ENCODE measurements around the gene ATXN7.

ATXN7 gene

GRCh38 chr3:63986146-63986545, 122.5 kb downstream of the ATXN7 start:
- no peak for DNase-seq

- no peak for DNase-seq
Observed at GRCh38 chr3:63986831-63987230, 123.2 kb downstream of the ATXN7 start.

- no peak for DNase-seq
Observed at GRCh38 chr3:63988943-63989342, 125.3 kb downstream of the ATXN7 start.

- DNase-seq: no peak
Observed at GRCh38 chr3:63990204-63990603, 126.5 kb downstream of the ATXN7 start.

- DNase-seq: no peak
Observed at GRCh38 chr3:63990733-63991132, 127.1 kb downstream of the ATXN7 start.

GRCh38 chr3:63991666-63992065, 128.0 kb downstream of the ATXN7 start:
- no peak for DNase-seq

- no peak for DNase-seq
Observed at GRCh38 chr3:63992516-63993209, 129.0 kb downstream of the ATXN7 start.

- DNase-seq: peak; percentile 55 to 71
Observed at GRCh38 chr3:63993653-63994079, 130.0 kb downstream of the ATXN7 start.

- no peak for DNase-seq
Observed at GRCh38 chr3:63995086-63995485, 131.4 kb downstream of the ATXN7 start.

- DNase-seq: no peak
Observed at GRCh38 chr3:63998852-63999754, 135.4 kb downstream of the ATXN7 start.

GRCh38 chr3:64000453-64001055, 136.9 kb downstream of the ATXN7 start:
- no peak for DNase-seq

- no peak for DNase-seq
Observed at GRCh38 chr3:64002233-64002632, 138.6 kb downstream of the ATXN7 start.

- no peak for DNase-seq
Observed at GRCh38 chr3:64003589-64003988, 139.9 kb downstream of the ATXN7 start.

- no peak for DNase-seq
Observed at GRCh38 chr3:64008017-64008416, 144.3 kb downstream of the ATXN7 start.

GRCh38 chr3:64008487-64009351, 145.1 kb downstream of the ATXN7 start:
- DNase-seq: no peak

GRCh38 chr3:64009528-64009927, 145.9 kb downstream of the ATXN7 start:
- DNase-seq: no peak

GRCh38 chr3:64010199-64010598, 146.5 kb downstream of the ATXN7 start:
- no peak for DNase-seq

GRCh38 chr3:64011685-64012084, 148.0 kb downstream of the ATXN7 start:
- DNase-seq: no peak

GRCh38 chr3:64016941-64017620, 153.4 kb downstream of the ATXN7 start:
- DNase-seq: no peak

GRCh38 chr3:64019271-64019670, 155.6 kb downstream of the ATXN7 start:
- DNase-seq: no peak

- DNase-seq: no peak
Observed at GRCh38 chr3:64019879-64020278, 156.2 kb downstream of the ATXN7 start.

GRCh38 chr3:64021922-64022321, 158.3 kb downstream of the ATXN7 start:
- DNase-seq: no peak

Data from hippocampal formation (tissue), 2 donors.